ENCODE measurements around the gene KRTAP10-7. TPM values are rescaled to one million over a fixed set of nuclear protein-coding genes. Genes with fewer than 3 reads are reported as not detected.
"Not testable (repeated sequence)": the region's sequence is repeated elsewhere in the genome, so short reads cannot be mapped to it uniquely, and the experiment has no call there.

Gene KRTAP10-7
- polyA plus RNA-seq (2013, experiment 1 of 2; ENCODE audit: insufficient read length), result not detected
- polyA plus RNA-seq (2013, experiment 2 of 2; ENCODE audit: insufficient read length), result not detected

- not testable (repeated sequence) for DNase-seq
Observed at GRCh38 chr21:44600118-44600978, at the start of gene KRTAP10-7. Gene KRTAP10-7 (plus strand): TSS chr21:44600597. CDS start chr21:44600622, 25 bp downstream.

GRCh38 chr21:44550807-44551206, 49.6 kb upstream of the KRTAP10-7 start:
- DNase-seq, result no peak

GRCh38 chr21:44551340-44551961, 48.9 kb upstream of the KRTAP10-7 start, which contains the start of gene KRTAP10-2:
Gene KRTAP10-2 (minus strand): TSS chr21:44551505. CDS start chr21:44551458, 47 bp downstream.
- no peak for DNase-seq

- DNase-seq, result no peak
Observed at GRCh38 chr21:44552136-44552535, 48.3 kb upstream of the KRTAP10-7 start.

- no peak for DNase-seq
Observed at GRCh38 chr21:44552681-44553080, 47.7 kb upstream of the KRTAP10-7 start.

GRCh38 chr21:44555200-44555875, 45.1 kb upstream of the KRTAP10-7 start:
- no peak for DNase-seq

- no peak for DNase-seq
Observed at GRCh38 chr21:44556879-44557278, 43.5 kb upstream of the KRTAP10-7 start.

GRCh38 chr21:44557491-44558328, 42.7 kb upstream of the KRTAP10-7 start:
- DNase-seq, result no peak

- DNase-seq, result not testable (repeated sequence)
Observed at GRCh38 chr21:44558329-44558675, 42.1 kb upstream of the KRTAP10-7 start.

- DNase-seq, result no peak
Observed at GRCh38 chr21:44558695-44559094, 41.7 kb upstream of the KRTAP10-7 start, which contains the start of gene KRTAP10-3. Gene KRTAP10-3 (minus strand): TSS chr21:44558795. CDS start chr21:44558715, 80 bp downstream.

- DNase-seq, result no peak
Observed at GRCh38 chr21:44564099-44564498, 36.3 kb upstream of the KRTAP10-7 start.

GRCh38 chr21:44564886-44565598, 35.4 kb upstream of the KRTAP10-7 start:
- no peak for DNase-seq

GRCh38 chr21:44566403-44566802, 34.0 kb upstream of the KRTAP10-7 start:
- DNase-seq, result no peak

- no peak for DNase-seq
Observed at GRCh38 chr21:44567481-44568171, 32.8 kb upstream of the KRTAP10-7 start.

GRCh38 chr21:44568261-44568660, 32.1 kb upstream of the KRTAP10-7 start:
- no peak for DNase-seq

- no peak for DNase-seq
Observed at GRCh38 chr21:44568667-44569556, 31.5 kb upstream of the KRTAP10-7 start.

GRCh38 chr21:44569861-44570517, 30.4 kb upstream of the KRTAP10-7 start:
- no peak for DNase-seq

GRCh38 chr21:44571296-44571695, 29.1 kb upstream of the KRTAP10-7 start:
- DNase-seq, result no peak
